ENCODE data around the gene RIN1. TPM values are rescaled to one million over a fixed set of nuclear protein-coding genes. Genes with fewer than 3 reads are reported as not detected.
A peak's percentile ranks its signal among the peaks of the same experiment; 100 is the strongest.

Gene RIN1
- total and polyA plus RNA-seq, 7 experiments from 2014 or later, result 1.4 to 22.9 (median 9.1) TPM

GRCh38 chr11:66318600-66318970, 17.6 kb downstream of the RIN1 start:
- ChIA-PET POLR2A (interaction anchor here (0.6 to 2.9 kb wide), 9 partner anchors 8 to 817 kb away, joined by 3 to 26 read pairs (median 4); partner anchors contain the start of genes BRMS1, MUS81, SLC29A2 and YIF1A), CTCF (interaction anchor here (0.6 to 2.1 kb wide), 3 partner anchors 8 to 1618 kb away, joined by 3 to 14 read pairs (median 3); no protein-coding TSS in a partner anchor)
- no peaks in the 10 kb centered on the region for H3K36me3 ChIP-seq (ENCODE audit: control insufficient read depth in 2 of 3, insufficient read depth in 3 of 3, low read length in 3 of 3)
- peak overlapping the region; percentile 99 for H3K27ac ChIP-seq (ENCODE audit: low read depth, low read length)
- H3K9me3 ChIP-seq (ENCODE audit: control insufficient read depth in 2 of 3, low read length in 3 of 3), result no peaks in the 10 kb centered on the region
- DNase-seq (no peak), ATAC-seq (no peak)
- peak overlapping the region; percentile 31 for H3K4me3 ChIP-seq (ENCODE audit: low read length)
- H3K9me3 Mint-ChIP-seq, result peaks cover 0 to 7% (median 0%) of the 10 kb centered on the region in 11 donors
- H3K36me3 Mint-ChIP-seq, result peaks cover 0 to 12% (median 0%) of the 10 kb centered on the region in 5 donors
- intact Hi-C loops (cut with micrococcal nuclease), result loop anchor here in 1 of 2 donors (1.0 to 5.0 kb wide), 2 partner anchors 10 to 1189 kb away; partner anchors contain the start of genes CDK2AP2 and PITPNM1
- H3K4me3 Mint-ChIP-seq, result peak overlapping the region; percentile 45 to 89 (median 83)
- H3K27ac Mint-ChIP-seq, result peak overlapping the region; percentile 88 to 100 (median 99)
- peaks cover 39 to 82% (median 68%) of the 10 kb centered on the region in 7 donors for H3K4me1 Mint-ChIP-seq
- peaks cover 27 to 54% of the 10 kb centered on the region in 2 donors for H3K4me1 ChIP-seq (ENCODE audit: control insufficient read depth in 2 of 2, insufficient read depth in 2 of 2, low read length in 2 of 2)
- H3K27me3 ChIP-seq (ENCODE audit: control insufficient read depth in 2 of 2, insufficient read depth in 2 of 2, low read length in 2 of 2), result no peaks in the 10 kb centered on the region
- H3K27me3 Mint-ChIP-seq, result peaks cover 0 to 9% (median 0%) of the 10 kb centered on the region in 5 donors

GRCh38 chr11:66317723-66318599, 18.3 kb downstream of the RIN1 start:
- H3K27ac ChIP-seq (ENCODE audit: low read depth, low read length), result peak overlapping the region; percentile 99
- H3K4me1 ChIP-seq (ENCODE audit: control insufficient read depth in 2 of 2, insufficient read depth in 2 of 2, low read length in 2 of 2), result peaks cover 32 to 60% of the 10 kb centered on the region in 2 donors
- H3K36me3 Mint-ChIP-seq, result peaks cover 0 to 12% (median 0%) of the 10 kb centered on the region in 5 donors
- no peaks in the 10 kb centered on the region for H3K27me3 ChIP-seq (ENCODE audit: control insufficient read depth in 2 of 2, insufficient read depth in 2 of 2, low read length in 2 of 2)
- POLR2A ChIA-PET, result interaction anchor here (0.6 to 2.9 kb wide), 17 partner anchors 9 to 894 kb away, joined by 3 to 26 read pairs (median 4); partner anchors contain the start of genes B4GAT1, BRMS1, MUS81 and SLC29A2
- peak; percentile 93 for ATAC-seq
- no peaks in the 10 kb centered on the region for H3K9me3 ChIP-seq (ENCODE audit: control insufficient read depth in 2 of 3, low read length in 3 of 3)
- peak in 7 of 9 donors; percentile 79 to 96 (median 86) for DNase-seq
- peak overlapping the region; percentile 88 to 100 (median 99) for H3K27ac Mint-ChIP-seq
- H3K27me3 Mint-ChIP-seq, result peaks cover 0 to 9% (median 0%) of the 10 kb centered on the region in 5 donors
- H3K36me3 ChIP-seq (ENCODE audit: control insufficient read depth in 2 of 3, insufficient read depth in 3 of 3, low read length in 3 of 3), result no peaks in the 10 kb centered on the region
- H3K4me3 Mint-ChIP-seq, result peak overlapping the region; percentile 45 to 89 (median 83)
- H3K9me3 Mint-ChIP-seq, result peaks cover 0 to 5% (median 0%) of the 10 kb centered on the region in 11 donors
- intact Hi-C loops (cut with micrococcal nuclease), result loop anchor here in 1 of 2 donors (1.0 to 5.0 kb wide), 3 partner anchors 10 to 1189 kb away; partner anchors contain the start of genes BRMS1, CDK2AP2 and PITPNM1
- CTCF ChIA-PET, result interaction anchor here (1.0 to 2.1 kb wide), 3 partner anchors 9 to 69 kb away, joined by 3 to 14 read pairs (median 4); no protein-coding TSS in a partner anchor
- H3K4me1 Mint-ChIP-seq, result peaks cover 39 to 78% (median 63%) of the 10 kb centered on the region in 7 donors
- H3K4me3 ChIP-seq (ENCODE audit: low read length), result peak overlapping the region; percentile 54

- peaks cover 0 to 9% (median 0%) of the 10 kb centered on the region in 5 donors for H3K27me3 Mint-ChIP-seq
- H3K36me3 Mint-ChIP-seq, result peaks cover 0 to 12% (median 0%) of the 10 kb centered on the region in 5 donors
- no peaks in the 10 kb centered on the region for H3K27me3 ChIP-seq (ENCODE audit: control insufficient read depth in 2 of 2, insufficient read depth in 2 of 2, low read length in 2 of 2)
- peaks cover 0 to 5% (median 0%) of the 10 kb centered on the region in 11 donors for H3K9me3 Mint-ChIP-seq
- H3K4me1 ChIP-seq (ENCODE audit: control insufficient read depth in 2 of 2, insufficient read depth in 2 of 2, low read length in 2 of 2), result peaks cover 33 to 60% of the 10 kb centered on the region in 2 donors
- no peaks in the 10 kb centered on the region for H3K36me3 ChIP-seq (ENCODE audit: control insufficient read depth in 2 of 3, insufficient read depth in 3 of 3, low read length in 3 of 3)
- H3K27ac Mint-ChIP-seq, result peak overlapping the region; percentile 88 to 100 (median 99)
- peak overlapping the region; percentile 37 to 89 (median 83) for H3K4me3 Mint-ChIP-seq
- ChIA-PET POLR2A (interaction anchor here (0.9 to 2.9 kb wide), 15 partner anchors 9 to 893 kb away, joined by 3 to 26 read pairs (median 4); partner anchors contain the start of genes B4GAT1, BRMS1, MRPL11 and MUS81), CTCF (interaction anchor here (0.5 to 2.1 kb wide), 4 partner anchors 9 to 69 kb away, joined by 3 to 14 read pairs (median 4); no protein-coding TSS in a partner anchor)
- DNase-seq (peak in 7 of 9 donors; percentile 58 to 75 (median 65)), ATAC-seq (no peak)
- H3K4me1 Mint-ChIP-seq, result peaks cover 37 to 75% (median 56%) of the 10 kb centered on the region in 7 donors
- H3K27ac ChIP-seq (ENCODE audit: low read depth, low read length), result peak overlapping the region; percentile 99
- no peaks in the 10 kb centered on the region for H3K9me3 ChIP-seq (ENCODE audit: control insufficient read depth in 2 of 3, low read length in 3 of 3)
- intact Hi-C loops (cut with micrococcal nuclease), result loop anchor here in 1 of 2 donors (1.0 to 5.0 kb wide), 2 partner anchors 28 to 1190 kb away; partner anchors contain the start of genes BRMS1, CDK2AP2 and PITPNM1
- peak overlapping the region; percentile 54 for H3K4me3 ChIP-seq (ENCODE audit: low read length)
Observed at GRCh38 chr11:66317322-66317722, 18.9 kb downstream of the RIN1 start.

GRCh38 chr11:66316849-66317251, 19.4 kb downstream of the RIN1 start, which contains the start of gene CD248:
CD248 (minus strand) TSS chr11:66317044; CDS start chr11:66317027, 17 bp downstream.
- ChIA-PET CTCF (interaction anchor here (0.5 to 2.1 kb wide), 3 partner anchors 10 to 34 kb away, joined by 3 to 14 read pairs (median 4); no protein-coding TSS in a partner anchor), POLR2A (interaction anchor here (0.9 to 2.9 kb wide), 13 partner anchors 10 to 893 kb away, joined by 3 to 26 read pairs (median 5); partner anchors contain the start of genes B4GAT1, BRMS1, MRPL11 and SLC29A2)
- Histone ChIP-seq H3K9me3 (ENCODE audit: control insufficient read depth in 2 of 3, low read length in 3 of 3) (no peaks in the 10 kb centered on the region), H3K4me1 (ENCODE audit: control insufficient read depth in 2 of 2, insufficient read depth in 2 of 2, low read length in 2 of 2) (peaks cover 33 to 59% of the 10 kb centered on the region in 2 donors), H3K27me3 (ENCODE audit: control insufficient read depth in 2 of 2, insufficient read depth in 2 of 2, low read length in 2 of 2) (no peaks in the 10 kb centered on the region), H3K4me3 (ENCODE audit: low read length) (peak within 1 kb of the TSS; percentile 54), H3K27ac (ENCODE audit: low read depth, low read length) (peak within 1 kb of the TSS; percentile 99), H3K36me3 (ENCODE audit: control insufficient read depth in 2 of 3, insufficient read depth in 3 of 3, low read length in 3 of 3) (no peaks in the 10 kb centered on the region)
- ATAC-seq (no peak), DNase-seq (no peak)
- peaks cover 35 to 70% (median 51%) of the 10 kb centered on the region in 7 donors for H3K4me1 Mint-ChIP-seq
- H3K36me3 Mint-ChIP-seq, result peaks cover 0 to 12% (median 0%) of the 10 kb centered on the region in 5 donors
- peaks cover 0 to 9% (median 0%) of the 10 kb centered on the region in 5 donors for H3K27me3 Mint-ChIP-seq
- intact Hi-C loops (cut with micrococcal nuclease), result loop anchor here in 1 of 2 donors (1.0 to 5.0 kb wide), 2 partner anchors 28 to 1190 kb away; partner anchors contain the start of genes BRMS1, CDK2AP2 and PITPNM1
- H3K4me3 Mint-ChIP-seq, result peak within 1 kb of the TSS; percentile 45 to 89 (median 83)
- H3K27ac Mint-ChIP-seq, result peak within 1 kb of the TSS; percentile 88 to 100 (median 99)
- peaks cover 0 to 5% (median 0%) of the 10 kb centered on the region in 11 donors for H3K9me3 Mint-ChIP-seq

GRCh38 chr11:66315921-66316811, 20.1 kb downstream of the RIN1 start:
- H3K36me3 ChIP-seq (ENCODE audit: control insufficient read depth in 2 of 3, insufficient read depth in 3 of 3, low read length in 3 of 3), result no peaks in the 10 kb centered on the region
- intact Hi-C loops (cut with micrococcal nuclease), result loop anchor here in 1 of 2 donors (5.0 kb wide), 1 partner anchor 1191 kb away; the partner anchor contains the start of genes CDK2AP2 and PITPNM1
- no peak overlapping the region for H3K4me3 ChIP-seq (ENCODE audit: low read length)
- H3K27me3 ChIP-seq (ENCODE audit: control insufficient read depth in 2 of 2, insufficient read depth in 2 of 2, low read length in 2 of 2), result no peaks in the 10 kb centered on the region
- Mint-ChIP-seq H3K4me1 (peaks cover 35 to 67% (median 51%) of the 10 kb centered on the region in 7 donors), H3K27me3 (peaks cover 0 to 9% (median 0%) of the 10 kb centered on the region in 5 donors), H3K36me3 (peaks cover 0 to 12% (median 0%) of the 10 kb centered on the region in 5 donors), H3K9me3 (peaks cover 0 to 5% (median 0%) of the 10 kb centered on the region in 11 donors), H3K27ac (peak overlapping the region; percentile 13 to 100 (median 97)), H3K4me3 (peak overlapping the region in 9 of 10 donors; percentile 37 to 83 (median 67))
- H3K9me3 ChIP-seq (ENCODE audit: control insufficient read depth in 2 of 3, low read length in 3 of 3), result no peaks in the 10 kb centered on the region
- peaks cover 33 to 59% of the 10 kb centered on the region in 2 donors for H3K4me1 ChIP-seq (ENCODE audit: control insufficient read depth in 2 of 2, insufficient read depth in 2 of 2, low read length in 2 of 2)
- ChIA-PET CTCF (interaction anchor here (2.1 kb wide), 1 partner anchor 10 kb away, joined by 14 read pairs; no protein-coding TSS in a partner anchor), POLR2A (interaction anchor here (0.8 to 2.9 kb wide), 9 partner anchors 11 to 314 kb away, joined by 3 to 12 read pairs (median 4); partner anchors contain the start of genes B4GAT1, BANF1, BRMS1 and EIF1AD)
- ATAC-seq (no peak), DNase-seq (no peak)
- peak overlapping the region; percentile 99 for H3K27ac ChIP-seq (ENCODE audit: low read depth, low read length)
